ENCODE measurements around the gene GABBR2. TPM values are rescaled to one million over a fixed set of nuclear protein-coding genes. Genes with fewer than 3 reads are reported as not detected.

Gene GABBR2
- total RNA-seq, 2 experiments from 2014 or later = not detected

DNA sequence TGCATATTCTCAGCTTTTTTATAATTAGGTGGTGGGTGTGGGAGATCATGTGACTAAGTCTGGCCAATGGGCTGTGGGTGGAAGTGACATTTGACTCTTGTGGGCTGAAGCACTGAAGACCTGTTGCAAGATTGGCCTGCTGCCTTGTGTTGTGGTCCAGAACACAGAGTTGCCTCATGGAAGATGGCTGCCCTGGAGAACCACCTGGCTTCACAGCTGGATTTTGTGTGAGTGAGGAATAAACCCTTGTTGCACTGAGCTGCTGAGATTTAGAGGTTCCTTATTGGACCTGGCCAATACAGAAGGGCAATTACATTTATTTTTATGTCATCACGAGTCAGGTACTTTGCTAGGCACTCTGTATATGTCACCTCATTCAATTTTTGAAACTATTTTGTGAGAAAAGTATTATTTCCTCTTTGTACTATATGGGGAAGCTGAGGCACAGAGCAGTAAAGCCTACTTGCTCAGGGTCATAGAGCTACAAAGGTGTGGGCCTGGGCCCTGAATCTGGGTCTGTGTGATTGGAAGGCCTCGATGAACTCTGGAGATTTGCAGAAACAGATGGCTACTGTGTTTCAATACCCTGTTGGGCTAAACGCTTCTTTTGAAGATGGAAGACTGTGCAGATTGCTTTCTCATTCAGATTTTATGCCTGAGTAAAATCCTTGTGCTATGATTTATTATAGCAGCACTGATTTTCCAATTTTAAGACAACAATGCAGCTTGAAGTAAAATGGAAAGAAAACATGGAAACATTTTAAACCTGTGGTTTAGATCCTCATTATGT lies 382.1 kb downstream of the GABBR2 start:
- ChIA-PET CTCF (no interaction called here), POLR2A (no interaction called here)
- Mint-ChIP-seq H3K9me3 (no peaks in the 10 kb centered on the region), H3K27ac (no peak overlapping the region), H3K4me3 (no peak overlapping the region), H3K4me1 (ENCODE audit: low read depth) (no peaks in the 10 kb centered on the region), H3K36me3 (ENCODE audit: low read depth) (no peaks in the 10 kb centered on the region), H3K27me3 (peaks cover 12% of the 10 kb centered on the region)
- H3K36me3 ChIP-seq (ENCODE audit: insufficient read depth, low read length) = no peaks in the 10 kb centered on the region
- DNase-seq = no peak
- ATAC-seq (ENCODE audit: poor library complexity) = no peak
- no peaks in the 10 kb centered on the region for H3K4me1 ChIP-seq (ENCODE audit: insufficient read depth, low read length)
- peaks cover 0 to 3% of the 10 kb centered on the region in 2 experiments for H3K27me3 ChIP-seq (ENCODE audit: control insufficient read depth in 1 of 2, insufficient read depth in 2 of 2, low read length in 2 of 2)
- H3K27ac ChIP-seq (ENCODE audit: low read depth in 1 of 2, low read length in 2 of 2) = no peak overlapping the region
- H3K9me3 ChIP-seq (ENCODE audit: control insufficient read depth in 1 of 2, insufficient read depth in 1 of 2, low read length in 2 of 2) = no peaks in the 10 kb centered on the region
- intact Hi-C loops (cut with DNase I, micrococcal nuclease) = no loop called here
- TF ChIP-seq CTCF (IDR thresholded peaks at IDR 0.05) = no peak
- no peak overlapping the region for H3K4me3 ChIP-seq (ENCODE audit: low read length)

DNA sequence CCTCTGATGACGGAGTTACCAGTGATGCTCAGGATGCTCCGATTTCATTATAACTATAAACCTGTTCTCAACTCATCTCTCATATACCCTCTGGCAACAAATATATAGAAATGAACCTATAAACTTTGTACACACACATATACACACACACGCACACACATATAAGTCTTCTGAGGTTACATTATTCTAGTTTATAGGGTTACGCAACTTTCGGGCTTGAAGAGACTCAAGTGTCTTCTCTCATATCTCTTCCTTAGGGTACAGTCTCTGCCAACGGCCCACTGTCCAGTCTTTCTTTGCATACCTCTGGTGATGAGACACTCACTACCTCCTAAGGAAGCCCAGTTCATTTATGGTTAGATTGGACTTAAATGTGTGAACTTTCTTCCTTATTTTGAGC lies 383.9 kb downstream of the GABBR2 start:
- no peaks in the 10 kb centered on the region for H3K4me1 Mint-ChIP-seq (ENCODE audit: low read depth)
- Histone ChIP-seq H3K27ac (ENCODE audit: low read depth in 1 of 2, low read length in 2 of 2) (no peak overlapping the region), H3K36me3 (ENCODE audit: insufficient read depth, low read length) (no peaks in the 10 kb centered on the region), H3K27me3 (ENCODE audit: control insufficient read depth in 1 of 2, insufficient read depth in 2 of 2, low read length in 2 of 2) (no peaks in the 10 kb centered on the region), H3K4me3 (ENCODE audit: low read length) (no peak overlapping the region), H3K4me1 (ENCODE audit: insufficient read depth, low read length) (no peaks in the 10 kb centered on the region), H3K9me3 (ENCODE audit: control insufficient read depth in 1 of 2, insufficient read depth in 1 of 2, low read length in 2 of 2) (no peaks in the 10 kb centered on the region)
- intact Hi-C loops (cut with DNase I, micrococcal nuclease) = no loop called here
- H3K9me3 Mint-ChIP-seq = no peaks in the 10 kb centered on the region
- ChIA-PET POLR2A (no interaction called here), CTCF (no interaction called here)
- ATAC-seq (ENCODE audit: poor library complexity) (no peak), DNase-seq (no peak)
- H3K27ac Mint-ChIP-seq = no peak overlapping the region
- H3K36me3 Mint-ChIP-seq (ENCODE audit: low read depth) = no peaks in the 10 kb centered on the region
- no peak overlapping the region for H3K4me3 Mint-ChIP-seq
- TF ChIP-seq CTCF (IDR thresholded peaks at IDR 0.05) = no peak
- H3K27me3 Mint-ChIP-seq = no peaks in the 10 kb centered on the region

DNA sequence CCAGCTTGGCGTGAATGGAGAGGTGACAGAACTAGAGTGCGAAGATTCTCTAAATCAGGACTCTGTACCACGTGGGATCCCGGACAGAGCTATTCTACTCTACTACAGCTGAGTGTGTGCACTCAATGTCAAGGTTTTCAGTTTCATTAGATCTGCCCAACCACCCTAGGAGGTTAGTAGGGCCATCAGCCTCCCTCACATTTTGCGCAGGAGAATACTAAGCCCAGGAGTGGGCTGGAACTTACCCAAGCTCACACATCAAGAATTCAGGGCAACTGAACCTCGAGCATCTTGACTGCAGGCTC lies 385.0 kb downstream of the GABBR2 start:
- no peaks in the 10 kb centered on the region for H3K36me3 ChIP-seq (ENCODE audit: insufficient read depth, low read length)
- H3K27me3 ChIP-seq (ENCODE audit: control insufficient read depth in 1 of 2, insufficient read depth in 2 of 2, low read length in 2 of 2) = no peaks in the 10 kb centered on the region
- H3K27ac ChIP-seq (ENCODE audit: low read depth in 1 of 2, low read length in 2 of 2) = no peak overlapping the region
- H3K9me3 ChIP-seq (ENCODE audit: control insufficient read depth in 1 of 2, insufficient read depth in 1 of 2, low read length in 2 of 2) = no peaks in the 10 kb centered on the region
- Mint-ChIP-seq H3K9me3 (no peaks in the 10 kb centered on the region), H3K27me3 (no peaks in the 10 kb centered on the region), H3K27ac (no peak overlapping the region), H3K4me1 (ENCODE audit: low read depth) (no peaks in the 10 kb centered on the region), H3K36me3 (ENCODE audit: low read depth) (no peaks in the 10 kb centered on the region), H3K4me3 (no peak overlapping the region)
- TF ChIP-seq CTCF (IDR thresholded peaks at IDR 0.05) = no peak
- intact Hi-C loops (cut with DNase I, micrococcal nuclease) = no loop called here
- ChIA-PET CTCF (no interaction called here), POLR2A (no interaction called here)
- no peak for ATAC-seq (ENCODE audit: poor library complexity)
- no peak for DNase-seq
- H3K4me1 ChIP-seq (ENCODE audit: insufficient read depth, low read length) = no peaks in the 10 kb centered on the region
- no peak overlapping the region for H3K4me3 ChIP-seq (ENCODE audit: low read length)

All from CD4-positive, alpha-beta T cell (primary cell).